ENCODE results near the gene CYP19A1.
"Not testable (repeated sequence)": the region's sequence is repeated elsewhere in the genome, so short reads cannot be mapped to it uniquely, and the experiment has no call there.

The CYP19A1 gene

GRCh38 chr15:51283026-51283425, 55.4 kb downstream of the CYP19A1 start:
- 0 out of 22 replicates have a peak, but pooled peaks cover 0 to 3% (median 0%) of the 10 kb centered on the region in 11 experiments for H3K9me3 ChIP-seq (replicated peaks in 1 of 11)
- peak overlapping the region in 9 of 11 experiments; percentile 2 to 58 (median 43); a peak in 15 of 22 replicates for H3K27ac ChIP-seq
- peak overlapping the region; percentile 47 to 83 (median 65) for H3K4me2 ChIP-seq
- no peaks in the 10 kb centered on the region for H4K20me1 ChIP-seq
- H3K9ac ChIP-seq, result no peak overlapping the region
- H3K27me3 ChIP-seq, result no peaks in the 10 kb centered on the region
- H3K36me3 ChIP-seq, result no peaks in the 10 kb centered on the region
- no peak for TF ChIP-seq Cebpa-rat (IDR thresholded peaks at IDR 0.05)
- peaks cover 41 to 72% (median 47%) of the 10 kb centered on the region in 10 experiments for H3K4me1 ChIP-seq
- H3K4me3 ChIP-seq, result no peak overlapping the region

GRCh38 chr15:51282241-51282640, 56.2 kb downstream of the CYP19A1 start:
- Histone ChIP-seq H3K27ac (peak overlapping the region in 9 of 11 experiments; percentile 2 to 58 (median 43); a peak in 14 of 22 replicates), H3K4me2 (peak overlapping the region; percentile 47 to 83 (median 65)), H3K4me1 (peaks cover 41 to 73% (median 47%) of the 10 kb centered on the region in 10 experiments)
- not testable (repeated sequence) for H3K4me3 ChIP-seq; H3K9ac ChIP-seq; H3K9me3 ChIP-seq (replicated peaks in 1 of 11); H4K20me1 ChIP-seq; H3K36me3 ChIP-seq; H3K27me3 ChIP-seq

- H3K27ac ChIP-seq, result peak overlapping the region in 2 of 11 experiments; percentile 15 to 43; a peak in 2 of 22 replicates
- no peak for TF ChIP-seq Cebpa-rat (IDR thresholded peaks at IDR 0.05)
- H3K9me3 ChIP-seq (replicated peaks in 1 of 11), result 0 out of 22 replicates have a peak, but pooled peaks cover 0 to 3% (median 0%) of the 10 kb centered on the region in 11 experiments
- H3K9ac ChIP-seq, result 0 out of 22 replicates have a peak overlapping the region, but pooled peaks of 1 of the 11 experiments have one; percentile 42
- peaks cover 41 to 81% (median 46%) of the 10 kb centered on the region in 10 experiments for H3K4me1 ChIP-seq
- H3K27me3 ChIP-seq, result no peaks in the 10 kb centered on the region
- H3K4me3 ChIP-seq, result no peak overlapping the region
- peak overlapping the region in 3 of 11 experiments; percentile 63 to 83 (median 65); a peak in 6 of 22 replicates for H3K4me2 ChIP-seq
- H4K20me1 ChIP-seq, result no peaks in the 10 kb centered on the region
- H3K36me3 ChIP-seq, result no peaks in the 10 kb centered on the region
Observed at GRCh38 chr15:51281368-51281967, 56.9 kb downstream of the CYP19A1 start.

DNA sequence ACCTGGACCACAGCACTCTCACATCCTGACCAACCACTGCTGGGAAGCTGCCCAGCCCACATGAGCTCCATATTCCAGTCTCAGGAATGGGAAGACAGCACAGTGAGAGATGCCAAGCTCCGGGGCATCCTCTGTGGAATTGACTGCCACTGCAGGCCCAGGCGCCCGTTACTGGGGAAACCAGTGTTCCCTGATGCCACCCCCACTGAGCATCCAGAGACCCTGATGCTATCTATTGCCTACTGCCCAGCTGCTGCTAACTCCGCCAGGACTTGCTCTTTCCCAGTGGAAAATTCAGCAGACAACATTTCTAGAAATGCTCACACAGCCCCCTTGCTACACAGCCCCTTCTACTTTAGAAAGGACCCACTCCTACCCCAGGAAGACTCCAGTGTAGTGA, 57.6 kb downstream of the CYP19A1 start:
- TF ChIP-seq Cebpa-rat (IDR thresholded peaks at IDR 0.05), result no peak

GRCh38 chr15:51279391-51279790, 59.0 kb downstream of the CYP19A1 start:
- no peak overlapping the region for H3K9ac ChIP-seq
- 0 out of 22 replicates have a peak, but pooled peaks cover 0 to 3% (median 0%) of the 10 kb centered on the region in 11 experiments for H3K9me3 ChIP-seq (replicated peaks in 1 of 11)
- H3K4me2 ChIP-seq, result peak overlapping the region in 3 of 11 experiments; percentile 20 to 59 (median 57); a peak in 5 of 22 replicates
- no peak overlapping the region for H3K27ac ChIP-seq
- no peaks in the 10 kb centered on the region for H4K20me1 ChIP-seq
- H3K36me3 ChIP-seq, result no peaks in the 10 kb centered on the region
- H3K27me3 ChIP-seq, result no peaks in the 10 kb centered on the region
- no peak for TF ChIP-seq Cebpa-rat (IDR thresholded peaks at IDR 0.05)
- H3K4me3 ChIP-seq, result no peak overlapping the region
- peaks cover 25 to 87% (median 26%) of the 10 kb centered on the region in 10 experiments for H3K4me1 ChIP-seq

More for the DNA sequence above, 57.6 kb downstream of the CYP19A1 start:
- H3K27ac ChIP-seq, result peak overlapping the region in 2 of 11 experiments; percentile 15 to 43; a peak in 2 of 22 replicates
- no peaks in the 10 kb centered on the region for H3K27me3 ChIP-seq
- H3K9ac ChIP-seq, result 0 out of 22 replicates have a peak overlapping the region, but pooled peaks of 1 of the 11 experiments have one; percentile 42
- 0 out of 22 replicates have a peak, but pooled peaks cover 0 to 3% (median 0%) of the 10 kb centered on the region in 11 experiments for H3K9me3 ChIP-seq (replicated peaks in 1 of 11)
- H3K4me2 ChIP-seq, result peak overlapping the region in 2 of 11 experiments; percentile 63 to 83; a peak in 4 of 22 replicates
- peaks cover 39 to 87% (median 40%) of the 10 kb centered on the region in 10 experiments for H3K4me1 ChIP-seq
- no peaks in the 10 kb centered on the region for H3K36me3 ChIP-seq
- H4K20me1 ChIP-seq, result no peaks in the 10 kb centered on the region
- H3K4me3 ChIP-seq, result no peak overlapping the region

GRCh38 chr15:51277101-51277500, 61.3 kb downstream of the CYP19A1 start:
- Histone ChIP-seq H3K27me3 (no peaks in the 10 kb centered on the region), H3K27ac (no peak overlapping the region), H4K20me1 (no peaks in the 10 kb centered on the region), H3K4me1 (peaks cover 2 to 67% (median 3%) of the 10 kb centered on the region in 10 experiments; a peak in 15 of 20 replicates), H3K9me3 (replicated peaks in 1 of 11) (0 out of 22 replicates have a peak, but pooled peaks cover 0 to 2% (median 0%) of the 10 kb centered on the region in 11 experiments), H3K9ac (no peak overlapping the region), H3K4me3 (no peak overlapping the region), H3K4me2 (peak overlapping the region in 1 of 11 experiments; percentile 6; a peak in 1 of 22 replicates), H3K36me3 (no peaks in the 10 kb centered on the region)
- TF ChIP-seq Cebpa-rat (IDR thresholded peaks at IDR 0.05), result peak in 4 of 11 experiments; percentile 15 to 83 (median 66); a peak in 6 of 22 replicates

GRCh38 chr15:51274956-51275355, 63.4 kb downstream of the CYP19A1 start:
- H3K36me3 ChIP-seq, result no peaks in the 10 kb centered on the region
- no peak for TF ChIP-seq Cebpa-rat (IDR thresholded peaks at IDR 0.05)
- peak overlapping the region in 2 of 11 experiments; percentile 8 to 35; a peak in 4 of 22 replicates for H3K4me2 ChIP-seq

DNA sequence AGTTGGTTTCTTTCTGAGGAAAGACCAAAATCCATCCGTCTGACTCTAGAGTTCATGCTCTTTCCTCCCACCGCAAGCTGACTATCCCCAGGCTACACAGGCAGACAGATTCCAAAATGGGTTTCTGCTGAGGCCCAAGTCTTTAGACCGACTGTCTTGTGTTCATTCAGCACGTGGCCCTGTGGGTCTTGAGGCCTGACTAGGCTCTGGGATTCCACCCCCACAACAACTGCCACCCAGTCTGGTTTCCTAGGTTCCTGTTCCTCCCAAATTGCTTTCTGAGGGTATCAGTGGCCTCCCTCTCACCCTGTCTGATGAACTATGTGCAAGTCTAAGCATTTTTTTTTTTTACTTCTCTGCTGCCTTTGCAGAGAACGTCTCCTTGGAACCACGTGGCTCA, 67.7 kb downstream of the CYP19A1 start:
- TF ChIP-seq Cebpa-rat (IDR thresholded peaks at IDR 0.05), result no peak
- Histone ChIP-seq H3K9me3 (replicated peaks in 1 of 11) (peaks cover 0 to 8% (median 0%) of the 10 kb centered on the region in 11 experiments; a peak in 1 of 22 replicates), H3K27ac (peak overlapping the region in 4 of 11 experiments; percentile 29 to 63 (median 53); a peak in 6 of 22 replicates), H3K4me3 (no peak overlapping the region), H3K4me1 (peaks cover 0 to 72% (median 0%) of the 10 kb centered on the region in 10 experiments; a peak in 7 of 20 replicates), H3K27me3 (peaks cover 24 to 39% (median 33%) of the 10 kb centered on the region in 11 experiments), H3K36me3 (no peaks in the 10 kb centered on the region), H3K9ac (peak overlapping the region in 1 of 11 experiments; percentile 21; a peak in 1 of 22 replicates), H4K20me1 (no peaks in the 10 kb centered on the region), H3K4me2 (peak overlapping the region in 3 of 11 experiments; percentile 45 to 69 (median 58); a peak in 6 of 22 replicates)

More at GRCh38 chr15:51274956-51275355, 63.4 kb downstream of the CYP19A1 start:
- Histone ChIP-seq H3K27ac (no peak overlapping the region), H3K9me3 (replicated peaks in 1 of 11) (no peaks in the 10 kb centered on the region), H3K9ac (no peak overlapping the region), H3K27me3 (no peaks in the 10 kb centered on the region; a peak in 1 of 22 replicates), H4K20me1 (no peaks in the 10 kb centered on the region), H3K4me1 (peaks cover 0 to 67% (median 0%) of the 10 kb centered on the region in 10 experiments; a peak in 6 of 20 replicates), H3K4me3 (no peak overlapping the region)

- Histone ChIP-seq H3K27ac (no peak overlapping the region; a peak in 1 of 22 replicates), H3K4me3 (no peak overlapping the region), H4K20me1 (no peaks in the 10 kb centered on the region), H3K27me3 (peaks cover 29 to 51% (median 41%) of the 10 kb centered on the region in 11 experiments), H3K9me3 (replicated peaks in 1 of 11) (peaks cover 0 to 8% (median 0%) of the 10 kb centered on the region in 11 experiments; a peak in 1 of 22 replicates), H3K36me3 (no peaks in the 10 kb centered on the region), H3K4me1 (peaks cover 0 to 77% (median 0%) of the 10 kb centered on the region in 10 experiments; a peak in 7 of 20 replicates), H3K9ac (no peak overlapping the region), H3K4me2 (peak overlapping the region in 2 of 11 experiments; percentile 45 to 49; a peak in 4 of 22 replicates)
- no peak for TF ChIP-seq Cebpa-rat (IDR thresholded peaks at IDR 0.05)
Observed at GRCh38 chr15:51269496-51269895, 68.9 kb downstream of the CYP19A1 start.

All from BLaER1 treated with 17β-estradiol and CSF1 and Interleukin-3, amounts not matched to agents 10 nM and 100 nM (cell line).